ENCODE data around the gene GEMIN5. TPM values are rescaled to one million over a fixed set of nuclear protein-coding genes. Genes with fewer than 3 reads are reported as not detected.
A peak's percentile ranks its signal among the peaks of the same experiment; 100 is the strongest.

GEMIN5 gene
- total and polyA plus RNA-seq, 2 of the 13 experiments (the other 11 are each of a cell fraction or from before 2014, with no cell fraction given), result 6.6 to 28.6 TPM

DNA sequence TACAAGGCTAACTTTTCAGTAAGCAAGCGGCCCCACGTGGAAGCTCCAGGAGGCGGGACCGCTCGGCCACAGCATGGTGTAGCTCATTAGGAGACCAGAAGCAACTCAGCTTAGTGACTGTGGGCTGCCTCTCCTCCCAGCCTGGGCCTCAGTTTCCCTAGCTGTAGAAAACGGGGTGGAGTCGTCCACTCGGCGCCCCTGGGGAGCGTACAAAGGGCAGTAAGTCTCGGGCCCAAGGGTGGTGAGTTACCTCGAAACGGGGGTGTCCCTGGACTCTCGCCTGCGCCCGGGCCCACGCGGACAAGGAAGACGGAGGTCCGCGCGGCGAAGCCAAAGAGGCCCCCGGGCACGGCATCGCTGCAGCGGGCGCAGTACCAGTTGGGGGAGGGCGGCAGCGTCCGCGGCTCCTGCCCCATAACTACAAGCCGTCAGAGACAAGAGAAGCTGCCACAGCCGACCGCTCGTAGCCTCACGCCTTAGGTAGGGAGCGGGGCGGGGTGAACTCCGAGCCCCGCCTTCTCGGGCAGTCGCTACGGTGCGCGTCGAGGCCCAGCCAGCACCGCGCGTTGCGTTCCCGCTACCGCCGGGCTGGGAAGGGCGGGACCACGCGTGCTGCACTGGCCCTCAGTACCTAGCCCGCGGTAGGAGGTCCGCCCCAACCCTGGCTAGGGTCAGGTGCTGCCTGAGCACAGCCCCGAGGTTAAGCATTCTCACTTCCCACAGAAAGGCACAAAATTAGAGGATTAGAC, at the start of gene GEMIN5 (continued):
- peak; percentile 47 for TF ChIP-seq PATZ1 (CRISPR knock-in tag; IDR thresholded peaks at IDR 0.05)
- TF ChIP-seq CREB1 (IDR thresholded peaks at IDR 0.05), result 0 out of 2 replicates have a peak, but pooled peaks have one; percentile 10
- TF ChIP-seq CREB1 (CRISPR knock-in tag; IDR thresholded peaks at IDR 0.05), result no peak
- peak; percentile 93; the same call in 1 of the 2 replicates for TF ChIP-seq ZFP82 (CRISPR knock-in tag; IDR thresholded peaks at IDR 0.05; ENCODE audit: borderline replicate concordance)
- TF ChIP-seq, protein P1, sequence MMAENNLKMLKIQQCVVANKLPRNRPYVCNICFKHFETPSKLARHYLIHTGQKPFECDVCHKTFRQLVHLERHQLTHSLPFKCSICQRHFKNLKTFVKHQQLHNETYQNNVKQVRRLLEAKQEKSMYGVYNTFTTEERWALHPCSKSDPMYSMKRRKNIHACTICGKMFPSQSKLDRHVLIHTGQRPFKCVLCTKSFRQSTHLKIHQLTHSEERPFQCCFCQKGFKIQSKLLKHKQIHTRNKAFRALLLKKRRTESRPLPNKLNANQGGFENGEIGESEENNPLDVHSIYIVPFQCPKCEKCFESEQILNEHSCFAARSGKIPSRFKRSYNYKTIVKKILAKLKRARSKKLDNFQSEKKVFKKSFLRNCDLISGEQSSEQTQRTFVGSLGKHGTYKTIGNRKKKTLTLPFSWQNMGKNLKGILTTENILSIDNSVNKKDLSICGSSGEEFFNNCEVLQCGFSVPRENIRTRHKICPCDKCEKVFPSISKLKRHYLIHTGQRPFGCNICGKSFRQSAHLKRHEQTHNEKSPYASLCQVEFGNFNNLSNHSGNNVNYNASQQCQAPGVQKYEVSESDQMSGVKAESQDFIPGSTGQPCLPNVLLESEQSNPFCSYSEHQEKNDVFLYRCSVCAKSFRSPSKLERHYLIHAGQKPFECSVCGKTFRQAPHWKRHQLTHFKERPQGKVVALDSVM (CRISPR knock-in tag; IDR thresholded peaks at IDR 0.05), result peak; percentile 64; the same call in 1 of the 2 replicates
- TF ChIP-seq GATAD2A (CRISPR knock-in tag; IDR thresholded peaks at IDR 0.05), result peak; percentile 48
- no peak for TF ChIP-seq SOX6 (IDR thresholded peaks at IDR 0.05)
- TF ChIP-seq SOX6 (CRISPR knock-in tag; IDR thresholded peaks at IDR 0.05), result peak; percentile 59
- TF ChIP-seq ZNF775 (CRISPR knock-in tag; IDR thresholded peaks at IDR 0.05; ENCODE audit: borderline replicate concordance), result no peak
- TF ChIP-seq ZNF253 (CRISPR knock-in tag; IDR thresholded peaks at IDR 0.05; ENCODE audit: borderline replicate concordance), result peak; percentile 55
- no peak for TF ChIP-seq ZNF17 (CRISPR knock-in tag; IDR thresholded peaks at IDR 0.05)
- no peak for TF ChIP-seq NR2F1 (CRISPR knock-in tag; IDR thresholded peaks at IDR 0.05)
- peak; percentile 61; the same call in 1 of the 2 replicates for TF ChIP-seq TMF1 (CRISPR knock-in tag; IDR thresholded peaks at IDR 0.05; ENCODE audit: low read depth)
- TF ChIP-seq PAWR (CRISPR knock-in tag; IDR thresholded peaks at IDR 0.05; ENCODE audit: borderline replicate concordance), result no peak
- TF ChIP-seq U2AF1 (optimal IDR thresholded peaks at IDR 0.05; ENCODE audit: low read depth, low read length), result no peak
- TF ChIP-seq MAFK (conservative IDR thresholded peaks at IDR 0.05 in 1 of 2, IDR thresholded peaks at IDR 0.05 in 1 of 2; ENCODE audit: low read length in 2 of 2), result no peak
- 0 out of 2 replicates have a peak, but pooled peaks have one; percentile 4 for TF ChIP-seq ZNF7 (CRISPR knock-in tag; IDR thresholded peaks at IDR 0.05)
- TF ChIP-seq HOXA5 (CRISPR knock-in tag; IDR thresholded peaks at IDR 0.05), result 0 out of 2 replicates have a peak, but pooled peaks have one; percentile 40
- peak; percentile 93 for TF ChIP-seq ZNF574 (CRISPR knock-in tag; IDR thresholded peaks at IDR 0.05)
- TF ChIP-seq ZNF33A (CRISPR knock-in tag; IDR thresholded peaks at IDR 0.05; ENCODE audit: borderline replicate concordance), result peak; percentile 90; the same call in 1 of the 2 replicates
- TF ChIP-seq ZKSCAN1 (IDR thresholded peaks at IDR 0.05; ENCODE audit: low read length), result no peak
- TF ChIP-seq ELF3 (CRISPR knock-in tag; IDR thresholded peaks at IDR 0.05), result peak; percentile 38; the same call in 1 of the 2 replicates
- TF ChIP-seq CHD4 (IDR thresholded peaks at IDR 0.05; ENCODE audit: borderline replicate concordance, low read length), result no peak
- TF ChIP-seq KDM3A (CRISPR knock-in tag; IDR thresholded peaks at IDR 0.05; ENCODE audit: low read depth), result no peak; the same call in none of the 2 replicates
- no peak for TF ChIP-seq TRIM24 (CRISPR knock-in tag; IDR thresholded peaks at IDR 0.05)

Measured in HepG2 (cell line).